ENCODE results near the gene PSORS1C1.

Gene PSORS1C1

GRCh38 chr6:31122791-31123706 is 8.4 kb downstream of the PSORS1C1 start:
- in situ Hi-C loops (cut with HindIII; ENCODE audit: low sequenced_read_pairs): no loop called here
- H3K4me3 ChIP-seq (ENCODE audit: low read depth, low read length): no peak overlapping the region
- no peak for TF ChIP-seq CTCF (IDR thresholded peaks at IDR 0.05; ENCODE audit: low read depth, low read length, missing control alignments)
- DNase-seq (ENCODE audit: low read depth): peak; percentile 72

DNA sequence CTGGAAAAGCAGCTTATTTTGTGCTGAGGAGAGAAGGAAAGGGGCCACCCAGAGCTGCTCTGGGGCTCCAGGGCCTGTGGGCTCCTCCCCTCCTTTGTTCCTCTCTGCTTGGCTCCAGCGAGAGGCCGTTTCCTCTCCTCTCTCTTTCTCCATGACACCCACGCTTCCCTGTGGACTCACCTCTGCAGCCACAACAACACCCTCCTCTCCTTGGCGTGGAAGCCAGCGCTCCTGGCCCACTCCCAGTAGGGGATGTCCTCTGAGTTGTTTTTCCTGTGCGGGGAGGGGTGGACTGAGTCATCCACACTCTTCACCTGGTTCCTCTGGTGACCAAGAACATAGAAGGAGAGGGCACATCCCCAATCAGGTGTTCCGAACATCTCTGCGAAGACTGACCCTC is 10.6 kb downstream of the PSORS1C1 start:
- no peak for TF ChIP-seq CTCF (IDR thresholded peaks at IDR 0.05; ENCODE audit: low read depth, low read length, missing control alignments)
- in situ Hi-C loops (cut with HindIII; ENCODE audit: low sequenced_read_pairs): no loop called here
- no peak overlapping the region for H3K4me3 ChIP-seq (ENCODE audit: low read depth, low read length)
- no peak for DNase-seq (ENCODE audit: low read depth)

- no peak for TF ChIP-seq CTCF (IDR thresholded peaks at IDR 0.05; ENCODE audit: low read depth, low read length, missing control alignments)
- in situ Hi-C loops (cut with HindIII; ENCODE audit: low sequenced_read_pairs): no loop called here
- DNase-seq (ENCODE audit: low read depth): no peak
- H3K4me3 ChIP-seq (ENCODE audit: low read depth, low read length): no peak overlapping the region
Measured at GRCh38 chr6:31125586-31126363, 11.2 kb downstream of the PSORS1C1 start.

DNA sequence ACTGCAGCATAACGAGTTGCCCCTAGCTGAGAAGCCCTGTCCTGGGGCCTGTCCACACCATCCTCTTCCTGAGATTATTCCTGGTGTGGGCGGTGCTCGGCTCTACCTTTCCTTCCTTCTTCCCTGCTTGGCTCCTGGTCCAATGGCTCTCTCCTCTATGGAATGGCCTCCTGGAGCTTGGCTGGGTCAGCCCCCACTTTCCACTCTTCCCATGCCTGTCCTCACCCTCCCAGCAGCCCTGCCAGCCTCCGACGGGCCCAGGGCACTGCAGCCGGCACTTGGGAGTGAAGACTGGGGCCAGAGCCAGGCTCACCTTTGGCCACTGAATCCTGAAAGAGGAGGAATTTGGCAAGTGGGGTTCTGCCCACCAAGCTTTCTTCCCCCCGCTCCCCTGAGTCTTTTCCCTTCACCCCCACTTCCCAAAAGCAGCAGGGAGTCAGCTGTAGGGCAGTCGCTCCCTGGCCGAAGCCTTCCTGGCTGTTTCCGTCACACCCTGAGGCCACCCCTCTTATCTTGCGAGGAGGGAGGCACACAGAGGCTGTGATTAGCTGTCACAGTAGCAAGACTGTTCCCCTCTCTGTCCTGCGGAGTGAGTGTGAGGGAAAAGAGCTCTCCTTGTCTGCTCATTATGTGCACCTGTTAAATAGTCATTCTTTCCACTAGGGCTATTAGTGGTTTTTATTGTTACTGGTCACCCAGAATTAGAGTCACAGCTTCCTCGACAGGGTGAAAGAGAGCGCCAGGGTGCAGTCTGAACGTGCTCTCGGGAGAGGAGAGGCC is 12.0 kb downstream of the PSORS1C1 start:
- in situ Hi-C loops (cut with HindIII; ENCODE audit: low sequenced_read_pairs): no loop called here
- DNase-seq (ENCODE audit: low read depth): no peak

GRCh38 chr6:31128093-31128676 is 13.6 kb downstream of the PSORS1C1 start:
- in situ Hi-C loops (cut with HindIII; ENCODE audit: low sequenced_read_pairs): no loop called here
- H3K4me3 ChIP-seq (ENCODE audit: low read depth, low read length): no peak overlapping the region
- no peak for DNase-seq (ENCODE audit: low read depth)
- TF ChIP-seq CTCF (IDR thresholded peaks at IDR 0.05; ENCODE audit: low read depth, low read length, missing control alignments): peak; percentile 92

More for the DNA sequence above, 12.0 kb downstream of the PSORS1C1 start:
- H3K4me3 ChIP-seq (ENCODE audit: low read depth, low read length): no peak overlapping the region
- no peak for TF ChIP-seq CTCF (IDR thresholded peaks at IDR 0.05; ENCODE audit: low read depth, low read length, missing control alignments)

DNA sequence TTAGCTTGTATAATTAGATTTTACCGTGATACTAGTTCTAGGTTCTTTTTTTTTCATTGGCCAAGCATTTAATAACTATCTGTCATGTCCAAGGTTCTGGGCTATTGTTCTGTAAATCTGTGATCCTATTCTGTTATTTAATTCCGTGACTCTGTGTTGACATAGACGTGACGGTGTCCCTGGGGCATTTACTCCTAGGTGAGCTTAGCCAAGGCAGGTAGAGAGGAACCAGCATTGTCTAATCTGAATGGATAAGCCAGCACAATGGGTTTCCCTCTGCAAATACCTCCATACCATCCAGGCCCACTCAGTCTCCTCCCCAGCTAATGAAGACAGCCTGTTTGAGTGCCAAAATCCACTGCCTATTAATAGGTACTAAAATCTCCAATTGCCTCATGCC is 14.5 kb downstream of the PSORS1C1 start:
- TF ChIP-seq CTCF (IDR thresholded peaks at IDR 0.05; ENCODE audit: low read depth, low read length, missing control alignments): no peak
- no peak for DNase-seq (ENCODE audit: low read depth)
- in situ Hi-C loops (cut with HindIII; ENCODE audit: low sequenced_read_pairs): no loop called here
- H3K4me3 ChIP-seq (ENCODE audit: low read depth, low read length): no peak overlapping the region

Data from astrocyte of the cerebellum (primary cell).